Hematopoietic multipotent progenitor cell treated with erythropoietin and hydrocortisone succinate and interleukin-3 and kit ligand, for 15 days (in vitro differentiated cells): Measurements from ENCODE around the gene RO60.

Experiments used
- DNase-seq: peaks from one replicate; pipeline ENCODE4 v3.0.0-alpha.2; 2015; ENCODE audit warnings: low spot score

The RO60 gene

GRCh38 chr1:193108471-193108870, 49.1 kb downstream of the RO60 start:
- no peak for DNase-seq
